Measurements from ENCODE around the gene ELOVL2.

- TF ChIP-seq POLR2A (IDR thresholded peaks at IDR 0.05): no peak
- TF ChIP-seq CTCF (IDR thresholded peaks at IDR 0.05): no peak
- TF ChIP-seq EP300 (IDR thresholded peaks at IDR 0.05): no peak
Observed at GRCh38 chr6:11025921-11026635, 18.0 kb downstream of the ELOVL2 start.
